ENCODE results near the gene TRAPPC3.
"Not testable (repeated sequence)": the region's sequence is repeated elsewhere in the genome, so short reads cannot be mapped to it uniquely, and the experiment has no call there.

TRAPPC3 gene

GRCh38 chr1:36149237-36149972 lies at the start of gene TRAPPC3:
Gene TRAPPC3 (minus strand): TSS chr1:36149486. CDS start chr1:36149378, 108 bp downstream.
- Histone ChIP-seq H3K4me3 (replicated peaks; ENCODE audit: low read depth, low read length) (peak within 1 kb of the TSS; percentile 83), H3K27me3 (replicated peaks; ENCODE audit: control insufficient read depth, insufficient read depth, low read length) (no peaks in the 10 kb centered on the region), H3K36me3 (ENCODE audit: control insufficient read depth, insufficient read depth, low read length) (no peaks in the 10 kb centered on the region; the same call in 1 of the 2 replicates)
- peak; percentile 99 for DNase-seq (ENCODE audit: extremely low read depth, insufficient read length)
- TF ChIP-seq, protein P1, sequence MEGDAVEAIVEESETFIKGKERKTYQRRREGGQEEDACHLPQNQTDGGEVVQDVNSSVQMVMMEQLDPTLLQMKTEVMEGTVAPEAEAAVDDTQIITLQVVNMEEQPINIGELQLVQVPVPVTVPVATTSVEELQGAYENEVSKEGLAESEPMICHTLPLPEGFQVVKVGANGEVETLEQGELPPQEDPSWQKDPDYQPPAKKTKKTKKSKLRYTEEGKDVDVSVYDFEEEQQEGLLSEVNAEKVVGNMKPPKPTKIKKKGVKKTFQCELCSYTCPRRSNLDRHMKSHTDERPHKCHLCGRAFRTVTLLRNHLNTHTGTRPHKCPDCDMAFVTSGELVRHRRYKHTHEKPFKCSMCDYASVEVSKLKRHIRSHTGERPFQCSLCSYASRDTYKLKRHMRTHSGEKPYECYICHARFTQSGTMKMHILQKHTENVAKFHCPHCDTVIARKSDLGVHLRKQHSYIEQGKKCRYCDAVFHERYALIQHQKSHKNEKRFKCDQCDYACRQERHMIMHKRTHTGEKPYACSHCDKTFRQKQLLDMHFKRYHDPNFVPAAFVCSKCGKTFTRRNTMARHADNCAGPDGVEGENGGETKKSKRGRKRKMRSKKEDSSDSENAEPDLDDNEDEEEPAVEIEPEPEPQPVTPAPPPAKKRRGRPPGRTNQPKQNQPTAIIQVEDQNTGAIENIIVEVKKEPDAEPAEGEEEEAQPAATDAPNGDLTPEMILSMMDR (IDR thresholded peaks at IDR 0.05; ENCODE audit: insufficient read depth, low read length, poor library complexity, severe bottlenecking): peak; percentile 96

DNA sequence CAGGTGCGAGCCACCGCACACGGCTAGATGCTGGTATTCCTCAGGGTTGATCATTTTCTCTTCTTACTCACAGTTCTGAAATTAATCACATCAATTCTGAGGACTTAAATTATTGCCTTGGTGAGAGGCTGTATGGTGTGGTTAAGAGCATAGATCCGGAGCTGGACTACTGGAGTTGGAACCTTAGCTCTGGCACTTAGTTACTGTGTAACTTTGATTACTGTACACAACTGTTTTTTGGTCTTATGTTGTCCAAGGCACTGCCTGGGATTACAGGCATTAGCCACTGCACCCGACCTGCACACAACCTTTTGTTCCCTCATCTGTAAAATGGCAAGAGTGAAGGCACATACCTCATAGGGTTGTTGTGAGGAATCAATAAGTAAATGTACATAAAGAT lies 49.4 kb upstream of the TRAPPC3 start:
- H3K27me3 ChIP-seq (replicated peaks; ENCODE audit: control insufficient read depth, insufficient read depth, low read length): no peaks in the 10 kb centered on the region
- TF ChIP-seq, protein P1 (IDR thresholded peaks at IDR 0.05; ENCODE audit: insufficient read depth, low read length, poor library complexity, severe bottlenecking): no peak
- no peak for DNase-seq (ENCODE audit: extremely low read depth, insufficient read length)
- no peak overlapping the region for H3K4me3 ChIP-seq (replicated peaks; ENCODE audit: low read depth, low read length)
- no peaks in the 10 kb centered on the region for H3K36me3 ChIP-seq (ENCODE audit: control insufficient read depth, insufficient read depth, low read length)

DNA sequence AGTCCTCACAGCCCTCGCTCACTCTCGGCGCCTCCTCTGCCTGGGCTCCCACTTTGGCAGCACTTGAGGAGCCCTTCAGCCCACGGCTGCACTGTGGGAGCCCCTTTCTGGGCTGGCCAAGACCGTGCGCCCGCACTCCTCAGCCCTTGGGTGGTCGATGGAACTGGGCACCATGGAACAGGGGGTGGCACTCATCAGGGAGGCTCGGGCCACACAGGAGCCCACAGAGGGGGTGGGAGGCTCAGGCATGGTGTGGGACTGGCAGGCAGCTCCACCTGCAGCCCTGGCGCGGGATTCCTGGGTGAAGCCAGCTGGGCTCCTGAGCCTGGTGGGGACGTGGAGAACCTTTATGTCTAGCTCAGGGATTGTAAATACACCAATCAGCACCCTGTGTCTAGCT lies 47.5 kb upstream of the TRAPPC3 start:
- not testable (repeated sequence) for H3K27me3 ChIP-seq (replicated peaks; ENCODE audit: control insufficient read depth, insufficient read depth, low read length); H3K36me3 ChIP-seq (ENCODE audit: control insufficient read depth, insufficient read depth, low read length); DNase-seq (ENCODE audit: extremely low read depth, insufficient read length); H3K4me3 ChIP-seq (replicated peaks; ENCODE audit: low read depth, low read length)

- no peaks in the 10 kb centered on the region for H3K36me3 ChIP-seq (ENCODE audit: control insufficient read depth, insufficient read depth, low read length)
- DNase-seq (ENCODE audit: extremely low read depth, insufficient read length): peak; percentile 59
- no peak overlapping the region for H3K4me3 ChIP-seq (replicated peaks; ENCODE audit: low read depth, low read length)
- TF ChIP-seq, protein P1 (IDR thresholded peaks at IDR 0.05; ENCODE audit: insufficient read depth, low read length, poor library complexity, severe bottlenecking): peak; percentile 84
- H3K27me3 ChIP-seq (replicated peaks; ENCODE audit: control insufficient read depth, insufficient read depth, low read length): no peaks in the 10 kb centered on the region
Observed at GRCh38 chr1:36187800-36188593, 38.7 kb upstream of the TRAPPC3 start.

- no peak for DNase-seq (ENCODE audit: extremely low read depth, insufficient read length)
- TF ChIP-seq, protein P1 (IDR thresholded peaks at IDR 0.05; ENCODE audit: insufficient read depth, low read length, poor library complexity, severe bottlenecking): no peak
- Histone ChIP-seq H3K4me3 (replicated peaks; ENCODE audit: low read depth, low read length) (no peak overlapping the region), H3K36me3 (ENCODE audit: control insufficient read depth, insufficient read depth, low read length) (peaks cover 9% of the 10 kb centered on the region), H3K27me3 (replicated peaks; ENCODE audit: control insufficient read depth, insufficient read depth, low read length) (no peaks in the 10 kb centered on the region)
Observed at GRCh38 chr1:36183309-36183856, 34.1 kb upstream of the TRAPPC3 start.

DNA sequence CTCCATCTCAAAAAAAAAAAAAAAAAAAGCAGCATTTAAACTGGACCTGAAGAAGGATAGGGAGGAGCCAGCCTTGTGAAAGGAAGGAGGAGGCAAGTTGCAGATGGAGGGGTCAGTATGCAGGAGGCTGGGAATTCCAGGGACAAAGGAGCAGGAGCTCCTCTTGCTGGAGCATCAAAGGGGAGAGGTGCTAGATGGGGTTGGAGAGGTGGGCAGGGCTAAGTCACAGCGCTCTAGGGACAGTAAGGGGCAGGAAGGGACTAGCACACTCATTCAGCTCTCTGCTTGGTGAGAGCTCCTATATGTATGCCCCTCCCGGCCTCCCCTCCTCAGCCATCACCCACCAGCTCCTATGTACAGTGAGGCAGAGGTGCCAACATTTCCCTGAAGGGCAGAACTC lies 33.4 kb upstream of the TRAPPC3 start:
- Histone ChIP-seq H3K27me3 (replicated peaks; ENCODE audit: control insufficient read depth, insufficient read depth, low read length) (no peaks in the 10 kb centered on the region), H3K4me3 (replicated peaks; ENCODE audit: low read depth, low read length) (no peak overlapping the region), H3K36me3 (ENCODE audit: control insufficient read depth, insufficient read depth, low read length) (peaks cover 11% of the 10 kb centered on the region)
- TF ChIP-seq, protein P1 (IDR thresholded peaks at IDR 0.05; ENCODE audit: insufficient read depth, low read length, poor library complexity, severe bottlenecking): no peak
- DNase-seq (ENCODE audit: extremely low read depth, insufficient read length): no peak
